HL-60/S4 (cell line): Measurements from ENCODE around the gene BRD2.
"Not testable (repeated sequence)": the region's sequence is repeated elsewhere in the genome, so short reads cannot be mapped to it uniquely, and the experiment has no call there.

Source experiments
- in situ Hi-C: fragments of 300-500 bp; cut with MboI; formaldehyde crosslinking; loops from 2 replicates; pipeline ENCODE4 v1.14.3; 2022; ENCODE audit warnings: low sequenced_read_pairs

The BRD2 gene

DNA sequence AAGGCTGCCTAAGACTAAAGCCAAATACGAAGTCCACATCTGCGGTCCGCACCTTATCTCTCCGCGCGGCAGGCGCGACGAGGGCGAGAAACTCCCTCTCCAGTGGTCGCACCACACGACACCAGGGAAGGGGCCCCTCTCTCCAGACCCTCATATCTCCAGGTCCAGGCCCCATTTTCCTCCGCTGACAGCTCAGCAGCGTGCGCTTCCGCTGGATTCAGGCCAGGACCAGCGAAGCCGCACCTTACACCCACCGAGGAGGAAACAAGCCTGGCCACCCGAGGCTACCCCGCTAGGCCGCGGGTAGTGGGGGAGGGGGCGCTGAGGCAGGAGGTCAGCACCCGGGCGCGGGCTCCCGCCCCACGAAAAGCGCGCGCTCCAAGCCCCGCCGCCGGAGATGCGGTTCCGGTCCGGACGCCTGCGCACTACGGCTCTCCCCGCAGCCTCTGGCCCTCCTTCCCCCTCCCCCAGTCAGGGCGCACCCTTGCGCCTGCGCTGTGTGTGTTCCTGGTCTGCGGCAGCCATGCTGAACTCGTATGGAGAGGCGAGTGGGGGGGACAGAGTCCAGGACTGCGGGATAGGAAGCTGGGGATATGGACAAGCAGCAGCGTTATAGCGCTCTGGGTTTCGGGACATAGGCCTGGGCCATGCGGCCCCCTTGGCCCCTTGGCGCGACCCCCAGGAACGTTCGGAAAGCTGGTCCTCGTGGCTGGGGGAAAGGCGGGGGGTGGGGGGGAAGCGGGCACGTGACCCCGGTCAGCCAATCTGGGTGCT lies at the start of gene BRD2:
TSS of gene BRD2 (plus strand) at position 502 of the 774 bp plus-strand sequence. CDS start 4,305 bp downstream, outside the sequence.
- in situ Hi-C loops: no loop called here

DNA sequence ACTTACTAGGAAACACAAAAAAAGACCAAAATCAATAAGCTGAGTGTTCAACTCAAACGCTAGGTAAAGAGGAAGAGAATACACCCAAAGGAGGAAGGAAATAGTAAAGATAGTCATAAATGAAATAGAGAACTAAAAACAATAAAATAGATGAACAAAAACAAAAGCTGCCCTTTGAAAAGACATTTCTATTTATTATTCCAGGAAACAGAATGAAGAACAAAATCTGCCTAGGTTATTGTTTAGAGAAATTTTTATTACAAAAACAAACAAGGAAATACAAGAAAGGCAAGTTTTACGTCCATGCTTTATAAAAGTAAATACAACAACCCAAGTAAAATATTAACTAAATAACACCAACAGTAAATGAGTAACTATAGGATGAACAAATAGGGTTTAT lies 47.7 kb upstream of the BRD2 start:
- in situ Hi-C loops: no loop called here

DNA sequence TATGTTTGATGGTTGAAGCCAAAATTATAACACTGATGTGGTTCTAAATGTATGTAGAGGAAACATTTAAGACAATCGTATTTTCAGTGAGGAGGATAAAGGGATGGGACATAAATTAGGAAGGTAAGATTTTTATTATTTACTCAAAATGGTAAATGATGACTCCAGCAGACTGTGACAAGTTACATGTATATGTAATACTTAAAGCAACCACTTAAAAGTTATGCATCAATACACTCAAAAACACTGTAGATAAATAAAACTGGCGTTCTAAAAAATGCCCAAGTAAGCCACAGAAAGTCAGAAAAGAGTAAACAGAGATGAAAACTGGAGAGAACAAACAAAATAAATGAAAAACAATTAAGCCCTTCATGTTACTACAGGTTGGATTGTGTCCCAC lies 46.3 kb upstream of the BRD2 start:
- in situ Hi-C loops: no loop called here

DNA sequence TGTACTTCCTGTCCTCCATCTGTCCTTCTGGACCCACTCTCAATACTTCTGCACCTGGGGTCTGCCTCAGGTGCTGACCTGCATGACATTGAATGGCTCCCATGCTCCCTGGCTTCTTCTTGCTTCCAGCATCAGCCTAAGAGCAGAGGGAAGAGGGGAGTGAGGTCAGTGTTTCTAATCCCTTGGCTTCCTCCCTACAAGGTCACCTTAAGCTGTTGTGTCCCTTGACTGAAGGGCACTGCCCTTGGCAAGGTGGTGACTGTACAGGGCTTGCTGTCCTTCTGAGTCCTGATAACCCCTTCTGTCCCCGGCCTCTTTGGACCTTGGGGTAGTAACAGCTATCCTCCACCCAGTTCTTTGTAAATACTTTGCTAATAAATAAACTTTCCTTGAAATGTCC lies 37.2 kb upstream of the BRD2 start:
- in situ Hi-C loops: no loop called here

DNA sequence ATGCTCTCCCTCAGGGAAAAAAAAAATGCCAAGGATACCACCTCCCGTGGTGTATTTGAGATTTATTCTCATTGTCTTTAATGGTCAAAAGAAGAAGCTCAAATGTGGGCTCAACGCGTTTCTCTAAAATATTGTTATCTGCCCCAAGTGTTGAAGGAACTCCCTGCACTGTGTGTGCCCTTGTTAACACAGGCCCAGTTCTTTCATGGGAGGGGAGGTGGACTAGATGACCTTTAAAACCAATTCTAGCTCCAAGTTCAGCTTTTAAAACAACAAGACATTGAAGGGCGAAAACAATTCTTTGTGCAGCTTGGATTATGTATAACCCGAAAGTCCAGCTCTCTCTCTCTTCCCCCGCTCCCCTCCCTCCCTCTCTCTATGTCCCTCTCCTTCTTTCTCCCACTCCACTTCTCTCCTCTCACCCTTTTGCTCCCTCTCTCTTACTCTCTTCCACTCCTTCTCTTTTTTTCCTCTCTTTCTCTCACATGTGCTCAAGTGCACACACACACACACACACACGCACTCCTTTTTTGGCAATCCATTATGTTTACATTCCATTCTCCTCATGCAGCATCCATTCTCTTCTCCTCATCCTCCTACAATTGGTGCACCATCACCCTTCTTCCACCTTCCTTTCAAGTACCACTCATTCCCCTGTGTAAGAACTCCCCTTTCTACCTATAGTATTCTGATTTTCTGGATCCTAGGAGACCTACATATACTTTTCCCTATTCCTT lies 36.1 kb upstream of the BRD2 start:
- in situ Hi-C loops: no loop called here

DNA sequence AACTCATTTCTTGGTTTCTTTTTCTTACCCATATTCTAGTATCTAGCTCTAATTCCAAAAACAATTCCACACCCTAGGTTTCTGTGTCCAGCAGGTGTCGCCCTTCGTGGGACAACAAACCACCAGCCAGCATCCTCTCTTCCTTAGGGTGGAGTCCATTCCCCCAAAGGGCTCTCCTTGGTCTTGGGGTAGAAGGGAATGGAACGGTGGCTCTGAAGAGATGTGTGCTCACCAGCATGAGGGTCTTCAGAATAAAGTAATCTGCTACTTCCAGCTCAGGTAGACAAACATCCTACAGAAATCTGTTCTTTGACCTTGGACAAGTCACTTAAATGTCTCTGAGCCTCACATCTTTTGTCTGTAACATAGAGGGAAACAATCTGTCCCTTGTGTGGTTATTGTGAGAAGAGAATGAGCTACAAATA lies 34.7 kb upstream of the BRD2 start:
- in situ Hi-C loops: no loop called here

DNA sequence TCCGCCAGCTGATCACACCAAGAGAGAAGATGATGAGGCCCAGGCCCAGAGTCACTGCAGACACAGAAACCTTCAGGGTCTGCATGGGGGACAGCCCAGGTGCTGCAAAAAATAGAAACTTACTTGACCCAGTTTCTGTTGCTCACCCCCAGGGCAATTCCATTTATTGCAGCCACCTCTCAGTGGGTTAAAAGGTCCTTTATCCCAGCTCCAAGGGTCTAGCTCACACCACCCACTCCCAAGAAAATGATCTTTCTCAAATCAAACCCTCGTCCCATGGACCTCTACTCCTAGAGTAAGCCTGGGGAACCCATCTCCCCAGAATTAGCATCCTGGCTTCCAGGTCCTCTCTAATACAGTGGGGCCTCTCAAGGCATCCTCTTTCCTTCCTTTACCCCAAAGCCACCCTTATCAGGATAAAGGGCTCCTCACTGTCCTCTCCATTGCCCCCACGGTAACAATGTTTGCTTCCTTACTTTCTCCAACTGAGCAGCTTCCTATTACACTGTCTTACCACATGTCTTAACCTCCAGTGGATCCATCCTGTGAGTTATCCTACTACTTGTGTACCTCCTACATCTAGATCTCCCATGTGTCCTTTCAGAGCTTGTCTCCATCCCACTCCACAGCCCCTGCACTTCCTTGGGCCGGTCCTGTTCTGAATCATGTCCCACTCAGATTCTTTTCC lies 32.7 kb upstream of the BRD2 start:
- in situ Hi-C loops: no loop called here

DNA sequence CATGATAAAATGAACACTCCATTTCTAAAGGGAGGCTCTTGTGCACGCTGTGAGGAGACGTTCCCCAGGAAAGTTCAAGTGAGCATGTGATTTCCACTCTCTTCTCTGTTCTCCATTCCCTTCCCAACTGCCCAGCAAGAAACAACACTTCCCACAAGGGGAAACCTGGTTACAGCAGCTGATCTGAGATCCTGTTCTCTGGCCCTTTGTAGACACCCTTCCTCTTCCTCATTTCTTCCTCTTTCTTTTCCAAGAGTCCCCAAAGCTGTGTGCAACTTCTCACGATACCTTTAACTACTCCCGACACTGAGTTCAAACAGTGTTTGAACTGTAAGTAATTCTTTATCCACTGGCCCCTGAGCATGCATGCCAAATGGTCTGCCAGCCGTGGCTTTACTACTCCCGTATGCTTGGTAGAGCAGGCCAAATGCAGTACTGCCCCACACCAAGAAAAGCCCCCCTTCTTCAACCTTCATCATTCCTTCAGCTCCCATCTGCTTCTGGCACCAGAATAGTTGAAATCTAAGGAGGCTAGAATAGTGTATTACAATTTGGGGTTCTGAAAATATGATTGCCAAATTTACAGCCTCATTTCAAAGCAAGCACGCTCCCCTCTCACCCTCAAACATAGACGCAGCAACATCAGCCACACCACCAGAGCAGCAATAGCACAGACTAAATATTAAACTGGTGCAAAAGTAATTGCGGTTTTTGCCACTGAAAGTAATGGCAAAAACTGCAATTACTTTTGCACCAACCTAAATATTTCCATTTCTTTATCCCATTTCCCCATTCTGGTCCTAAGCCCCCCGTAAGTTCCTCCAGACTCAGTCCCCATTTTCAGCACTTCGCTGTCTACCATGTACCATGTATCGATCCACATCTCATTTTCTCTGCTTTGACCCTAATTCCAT lies 31.9 kb upstream of the BRD2 start:
- in situ Hi-C loops: no loop called here

DNA sequence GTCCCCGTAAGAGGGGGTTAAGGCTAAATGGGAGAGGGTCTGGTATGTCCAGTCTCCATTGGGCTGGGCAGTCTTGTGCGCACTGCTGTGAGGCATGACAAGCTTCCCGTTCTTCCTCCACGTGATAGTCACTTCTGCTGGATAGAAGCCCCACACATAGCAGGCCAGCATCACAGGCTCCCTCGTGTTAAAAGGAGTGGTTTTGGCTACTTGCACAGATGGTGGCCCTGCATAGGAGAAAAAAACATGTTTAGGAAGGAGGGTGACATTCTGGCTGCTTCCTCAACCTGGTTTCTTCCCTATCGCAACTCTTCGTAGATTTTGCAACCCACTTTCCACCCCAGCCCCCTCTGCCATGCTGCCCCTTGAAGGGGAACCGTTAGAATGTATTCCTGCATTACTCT lies 31.2 kb upstream of the BRD2 start:
- in situ Hi-C loops: no loop called here

DNA sequence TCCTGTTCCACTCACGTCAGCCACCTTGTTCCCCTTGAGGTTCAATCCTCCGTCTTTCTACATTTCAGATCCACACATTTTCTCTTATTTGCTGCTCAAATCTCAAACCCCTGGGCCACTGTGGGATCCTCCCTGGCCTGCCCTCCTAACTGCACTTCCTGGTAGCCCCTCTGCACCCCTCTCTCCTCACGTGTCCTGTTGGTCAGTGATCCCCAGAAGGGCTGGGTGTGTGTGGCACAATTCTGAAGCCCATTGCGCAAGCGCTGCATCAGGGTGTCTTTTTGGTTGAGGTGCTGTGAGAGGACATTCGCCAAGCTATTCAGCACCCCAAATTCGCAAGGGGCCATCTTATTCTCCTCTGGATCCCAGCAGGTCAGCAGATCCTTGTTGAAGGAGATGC lies 29.9 kb upstream of the BRD2 start:
- in situ Hi-C loops: no loop called here

DNA sequence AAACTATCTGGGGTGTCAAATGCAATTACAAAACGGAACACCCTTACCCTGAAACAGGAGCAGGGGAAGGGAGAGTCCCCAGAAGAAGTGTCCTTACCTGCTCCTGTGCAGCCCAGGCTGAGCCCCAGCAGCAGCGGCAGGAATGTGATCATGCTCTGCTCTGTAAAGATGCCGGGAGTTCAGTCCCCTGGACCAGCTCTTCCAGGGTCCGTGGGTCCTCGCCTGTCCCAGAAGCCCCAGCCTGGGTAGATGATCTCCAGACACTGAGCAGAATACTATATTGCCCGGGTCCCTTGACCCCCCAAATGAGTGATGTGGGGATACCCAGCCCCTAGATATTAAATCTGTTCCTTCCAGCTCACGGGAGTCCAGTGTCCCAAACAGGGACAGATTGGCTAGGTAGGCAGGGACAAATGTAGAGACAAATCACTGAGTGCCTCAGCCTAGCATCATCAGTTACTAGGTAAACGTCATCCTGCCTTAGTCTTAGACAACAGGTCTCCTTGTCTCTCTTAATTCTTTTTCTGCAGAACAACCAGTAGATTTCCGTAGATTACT lies 27.7 kb upstream of the BRD2 start, which contains the start of gene HLA-DMB:
TSS of gene HLA-DMB (minus strand) at position 373 of the 558 bp plus-strand sequence. CDS start at position 152, 221 bp downstream.
- in situ Hi-C loops: no loop called here

DNA sequence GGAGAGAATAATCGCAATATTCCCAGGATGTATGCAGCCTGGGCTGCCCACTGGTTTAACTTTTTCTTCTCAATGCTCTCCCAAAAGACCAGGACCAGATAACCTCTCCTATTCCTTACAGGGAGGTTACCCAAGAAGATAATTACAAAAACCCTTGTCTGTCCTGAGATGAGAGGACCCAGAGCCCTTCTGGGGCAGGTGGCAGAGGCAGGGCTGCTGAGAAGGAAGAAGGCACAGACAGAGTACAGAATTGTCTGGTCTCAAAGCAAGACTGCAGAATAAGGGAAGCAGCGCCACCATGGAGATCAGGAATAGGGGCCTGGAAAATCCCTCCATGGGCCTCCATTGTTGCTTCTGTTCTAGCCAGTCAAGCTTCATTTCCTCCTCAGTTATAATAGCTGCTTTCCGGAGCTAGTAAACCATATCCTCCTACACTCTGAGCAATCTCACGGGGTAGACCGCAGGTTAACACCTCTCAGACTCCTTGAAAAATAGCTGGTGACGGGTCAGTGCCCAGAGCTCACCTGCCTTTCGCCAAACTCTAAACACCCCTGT lies 27.1 kb upstream of the BRD2 start:
- in situ Hi-C loops: no loop called here

DNA sequence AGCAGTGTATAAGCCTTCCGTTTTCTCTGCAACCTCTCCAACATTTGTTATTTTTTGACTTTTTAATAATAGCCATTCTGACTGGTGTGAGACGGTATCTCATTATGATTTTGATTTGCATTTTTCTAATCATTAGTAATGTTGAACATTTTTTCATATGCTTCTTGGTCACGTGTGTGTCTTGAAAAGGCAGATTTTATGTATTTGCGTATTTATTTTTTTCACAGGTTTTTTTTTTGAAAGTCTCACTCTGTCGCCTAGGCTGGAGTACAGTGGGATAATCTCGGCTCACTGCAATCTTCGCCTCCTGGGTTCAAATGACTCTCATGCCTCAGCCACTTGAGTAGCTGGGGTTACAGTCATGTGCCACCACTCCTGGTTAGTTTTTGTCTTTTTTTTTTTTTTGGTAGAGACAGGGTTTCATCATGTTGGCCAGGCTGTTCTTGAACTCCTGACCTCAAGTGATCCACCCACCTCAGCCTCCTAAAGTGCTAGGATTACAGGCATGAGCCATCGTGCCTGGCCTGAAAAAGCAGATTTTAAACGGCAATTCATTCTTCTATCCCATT lies 25.8 kb upstream of the BRD2 start:
- in situ Hi-C loops: not testable (repeated sequence)

DNA sequence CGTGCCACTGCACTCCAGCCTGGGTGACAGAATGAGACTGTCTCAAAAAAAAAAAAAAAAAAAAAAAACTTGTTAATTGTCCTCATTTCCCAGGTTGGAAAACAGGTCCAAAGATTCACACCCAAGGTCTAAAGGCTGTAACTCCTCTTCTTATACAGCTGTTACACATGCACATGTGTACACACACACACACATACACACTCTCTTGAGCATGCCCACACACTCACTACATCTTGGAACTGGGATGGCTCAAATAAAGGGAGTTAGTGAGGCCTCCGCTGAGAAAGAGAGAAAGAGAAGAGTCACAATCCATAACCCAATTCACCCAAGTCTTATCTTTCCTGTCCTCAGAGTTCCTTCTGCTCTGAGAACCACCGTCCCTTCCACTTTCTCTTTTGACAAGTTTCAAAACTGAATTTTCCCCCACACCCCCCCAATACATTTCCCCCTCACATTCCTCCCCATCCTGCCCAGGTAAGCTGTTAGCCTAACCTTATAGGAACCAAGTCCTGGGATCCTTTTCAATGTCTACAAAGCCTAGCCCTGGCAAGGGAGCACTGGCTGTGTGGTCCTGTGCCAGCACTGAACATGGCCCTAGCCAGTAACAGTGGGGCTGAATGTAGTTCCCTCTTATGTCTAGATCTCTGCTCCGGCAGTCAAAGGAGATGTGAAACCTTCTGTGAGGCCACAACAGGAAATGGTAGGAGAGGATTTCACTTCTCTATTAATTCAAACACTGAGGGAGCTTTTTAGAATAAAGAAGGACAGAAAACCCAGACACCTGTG lies 24.3 kb upstream of the BRD2 start:
- in situ Hi-C loops: no loop called here

DNA sequence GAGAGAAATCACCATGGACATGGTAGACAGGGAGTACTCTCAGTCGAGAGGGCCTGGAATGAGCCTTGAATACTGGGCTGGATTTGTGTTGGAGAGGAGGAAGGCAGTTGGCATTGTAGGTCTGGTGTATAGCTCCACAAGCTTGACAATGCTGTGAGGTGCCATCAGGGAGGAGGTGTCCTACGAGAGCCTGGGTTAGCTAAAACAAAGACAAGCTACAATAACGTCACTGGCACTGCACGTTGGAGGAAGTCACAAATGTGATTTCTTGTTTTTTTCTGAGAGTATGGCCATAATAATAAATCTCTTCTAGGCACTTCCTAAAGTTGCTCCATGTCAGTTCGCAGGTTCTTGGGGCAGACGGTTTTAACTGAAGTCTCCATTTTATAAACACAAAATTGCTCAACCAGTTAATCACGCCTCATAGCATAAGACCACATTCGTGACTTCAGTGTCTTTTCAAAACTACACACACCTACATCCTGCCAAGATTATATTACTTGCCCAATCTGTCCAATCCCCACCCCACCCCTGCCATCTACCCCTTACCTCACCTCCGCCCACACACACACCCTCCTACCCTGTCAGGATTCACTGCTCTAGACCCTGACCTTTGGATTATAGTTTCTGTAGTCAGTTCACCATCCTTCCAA lies 23.2 kb upstream of the BRD2 start:
- in situ Hi-C loops: no loop called here

DNA sequence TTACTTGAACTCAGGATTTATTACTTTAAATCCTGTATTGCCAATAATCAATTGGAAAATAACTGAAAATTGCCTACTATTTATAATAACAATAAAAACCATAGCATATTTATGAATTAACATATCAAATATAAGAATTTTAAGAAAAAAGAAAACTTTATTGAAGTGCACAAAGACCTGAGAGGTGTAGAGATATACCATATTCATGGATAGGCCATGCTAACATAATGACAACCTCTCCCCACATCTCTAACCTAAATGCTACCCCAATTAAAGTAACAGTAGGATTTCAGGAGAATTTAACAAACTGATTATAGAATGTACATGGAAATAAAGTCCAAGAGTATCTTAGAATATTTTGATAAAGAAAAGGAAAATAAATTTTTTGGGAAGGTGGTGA lies 22.4 kb upstream of the BRD2 start:
- in situ Hi-C loops: no loop called here

DNA sequence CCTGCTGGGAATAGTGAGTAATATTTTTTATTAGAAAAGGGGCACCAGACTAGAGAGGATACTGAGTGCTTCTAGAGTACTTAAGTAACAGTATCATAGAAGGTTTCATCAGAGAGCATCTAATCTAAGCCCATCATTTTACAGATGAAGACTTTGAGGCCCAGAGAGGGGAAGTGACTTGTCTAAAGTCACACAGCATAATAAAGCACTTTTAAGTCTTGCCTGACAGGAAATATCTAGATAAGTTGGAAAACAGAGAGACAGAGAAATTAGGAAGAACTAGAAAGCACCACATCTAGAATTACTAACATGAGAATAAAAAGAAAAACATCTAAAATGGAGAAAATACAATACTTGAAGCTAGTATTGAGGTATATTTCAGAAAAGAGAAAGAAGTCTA lies 21.5 kb upstream of the BRD2 start:
- in situ Hi-C loops: no loop called here
